HepG2 (cell line): ENCODE results near the gene GUCY1B1. TPM values are rescaled to one million over a fixed set of nuclear protein-coding genes. Genes with fewer than 3 reads are reported as not detected.

Experiments
- ATAC-seq: fragments of 200-7000 bp; cut with Tn5 transposase; 3 replicates; pipeline ENCODE4 v1.9.1; 2020; ENCODE audit warnings: mild to moderate bottlenecking, moderate library complexity
- BruUV-seq: library from RNA; stranded (reverse); fragments of 400-500 nt; replicated peaks from 2 replicates; lab custom pipeline; 2021; lab: Mats Ljungman, UMichigan
- CTCF ChIA-PET: fragments of 300-600 bp; formaldehyde crosslinking; extraction: SDS; loops from one replicate; lab custom pipeline; 2021; ENCODE audit warnings: low total read pairs, inconsistent platforms, low intra/inter-chr PET ratio; lab: Yijun Ruan, JAX
- POLR2A ChIA-PET: fragments of 350-600 bp; sonication (Branson Sonifier 250); formaldehyde crosslinking; loops from one replicate; lab custom pipeline; 2020; ENCODE audit warnings: antibody characterized with exemption, inconsistent platforms; lab: Yijun Ruan, JAX
- DNase-seq: peaks from one replicate; pipeline ENCODE4 v3.0.0-alpha.2; 2015; ENCODE audit warnings: low spot score
- FAIRE-seq: peaks from 3 replicates; lab custom pipeline; 2011; peaks lifted over from hg19 to GRCh38; lab: Jason Lieb, UNC
- H2AFZ ChIP-seq: one replicate; pipeline ENCODE4 v1.6.1; 2011; ENCODE audit warnings: low read length, inconsistent platforms
- H3K27ac ChIP-seq: fragments of 300-600 bp; 3 replicates; pipeline ENCODE4 v1.8.0; 2011; ENCODE audit warnings: mixed run types, mild to moderate bottlenecking, mixed read lengths, low read length, inconsistent platforms; ENCODE audit not compliant: insufficient read depth; ENCODE audit errors: extremely low read length
- H3K27me3 ChIP-seq, 2 experiments: fragments of 200-600 bp in 1 of 2; 2 replicates in 1 of 2; 3 replicates in 1 of 2; pipeline versions ENCODE4 v1.6.0 to v1.8.0; 2011; ENCODE audit warnings: low read length in 2 of 2, mild to moderate bottlenecking in 2 of 2, moderate library complexity in 2 of 2, inconsistent platforms in 1 of 2; ENCODE audit not compliant: insufficient read depth in 2 of 2, control insufficient read depth in 1 of 2
- H3K36me3 ChIP-seq, 2 experiments: fragments of 200-600 bp in 1 of 2; replicated peaks in 1 of 2; 2 replicates in 1 of 2; 3 replicates in 1 of 2; pipeline versions ENCODE4 v1.5.1 to v1.8.0; 2011; ENCODE audit warnings: low read length in 2 of 2, inconsistent platforms in 1 of 2; ENCODE audit not compliant: insufficient read depth in 2 of 2, control insufficient read depth in 1 of 2
- H3K4me1 ChIP-seq: 2 replicates; pipeline ENCODE4 v1.5.1; 2012; ENCODE audit warnings: low read length, inconsistent platforms; ENCODE audit not compliant: insufficient read depth
- H3K4me2 ChIP-seq: 2 replicates; pipeline ENCODE4 v1.6.0; 2011; ENCODE audit warnings: low read depth, low read length, inconsistent platforms
- H3K4me3 ChIP-seq, 3 experiments: fragments of 200-600 bp in 1 of 3; sonication (generic), shearing (Covaris generic) in 1 of 3; replicated peaks in 1 of 3; 2 replicates each; pipeline ENCODE4 v1.5.1; 2011 to 2016; ENCODE audit warnings: low read length in 3 of 3, inconsistent platforms in 2 of 3, low read depth in 2 of 3, mild to moderate bottlenecking in 2 of 3, control low read depth in 1 of 3, mixed read lengths in 1 of 3; ENCODE audit not compliant: insufficient read depth in 1 of 3
- H3K79me2 ChIP-seq: one replicate; pipeline ENCODE4 v1.6.1; 2011; ENCODE audit warnings: low read length, inconsistent platforms; ENCODE audit not compliant: insufficient read depth
- H3K9ac ChIP-seq: 2 replicates; pipeline ENCODE4 v1.6.0; 2011; ENCODE audit warnings: mild to moderate bottlenecking, low read depth, low read length, inconsistent platforms; ENCODE audit not compliant: insufficient read depth
- H3K9me3 ChIP-seq: 2 replicates; pipeline ENCODE4 v1.5.1; 2012; ENCODE audit warnings: mild to moderate bottlenecking, low read length
- H4K20me1 ChIP-seq: 2 replicates; pipeline ENCODE4 v1.6.0; 2011; ENCODE audit warnings: inconsistent platforms, mild to moderate bottlenecking, low read length, moderate library complexity; ENCODE audit not compliant: insufficient read depth
- HMG20B ChIP-seq: conservative IDR thresholded peaks from 2 replicates; pipeline ENCODE4 v1.6.1; 2016; ENCODE audit warnings: missing genetic modification reagents, missing compliant biosample characterization
- MYNN ChIP-seq: sonication (generic); formaldehyde crosslinking; IDR thresholded peaks from 2 replicates; pipeline ENCODE4 v1.4.0; 2020; ENCODE audit warnings: mild to moderate bottlenecking, low read depth, missing genetic modification reagents
- RFXANK ChIP-seq: IDR thresholded peaks from 2 replicates; pipeline ENCODE4 v1.6.1; 2016
- STAT5B ChIP-seq: sonication (generic); formaldehyde crosslinking; IDR thresholded peaks from 2 replicates; pipeline ENCODE4 v1.4.0; 2020; ENCODE audit warnings: missing genetic modification reagents
- ZBTB38 ChIP-seq: sonication (generic); formaldehyde crosslinking; IDR thresholded peaks from 2 replicates; pipeline ENCODE4 v1.5.1; 2020; ENCODE audit warnings: mild to moderate bottlenecking, missing genetic modification reagents
- ZFP36L1 ChIP-seq: sonication (generic); formaldehyde crosslinking; IDR thresholded peaks from 2 replicates; pipeline ENCODE4 v1.8.0; 2022; ENCODE audit warnings: mild to moderate bottlenecking, missing genetic modification reagents, moderate library complexity
- ZMYM3 ChIP-seq: sonication (generic); formaldehyde crosslinking; IDR thresholded peaks from 2 replicates; pipeline ENCODE4 v1.5.1; 2020; ENCODE audit warnings: mild to moderate bottlenecking, missing genetic modification reagents
- ZNF652 ChIP-seq: IDR thresholded peaks from 2 replicates; pipeline ENCODE4 v1.6.1; 2016; ENCODE audit warnings: low read depth, borderline replicate concordance
- WGBS: methylation state at CpG from one replicate; pipeline ENCODE4 v1.1.6; 2017; ENCODE audit warnings: low lambda C conversion rate; 5-methylcytosine and 5-hydroxymethylcytosine counted together
- in situ Hi-C: cut with HindIII; loops from 2 replicates; pipeline ENCODE4 v1.10.0; 2017; ENCODE audit warnings: low pct_unique_long_range_greater_than_20kb; ENCODE audit not compliant: extremely low pct_ligation_motif_present
- intact Hi-C: fragments of 100-400 bp; cut with micrococcal nuclease; formaldehyde crosslinking; loops from one replicate; pipeline ENCODE4 v1.10.0; 2022; ENCODE audit not compliant: unreplicated experiment
- polyA plus RNA-seq, 8 experiments: library from polyadenylated mRNA; depleted of rRNA in 3 of 8; stranded (reverse) in 7 of 8; unstranded in 1 of 8; fragments of >200 nt; fragmentation: Illumina TruSeq in 4 of 8; extraction: Trizol in 4 of 8; gene quantifications; 2 replicates each; pipeline versions ENCODE4 v1.2.1 to v1.2.3, GENCODE V29; 2011 to 2016; ENCODE audit warnings: low read depth in 4 of 8, missing spikeins in 1 of 8, mixed read lengths in 1 of 8; ENCODE audit not compliant: insufficient read depth in 1 of 8
- total RNA-seq, 5 experiments: library from RNA; depleted of rRNA; stranded (reverse); fragments of >200 nt; fragmentation: Illumina TruSeq; extraction: Trizol; gene quantifications; 2 replicates each; pipeline ENCODE4 v1.2.3, GENCODE V29; 2016; ENCODE audit warnings: low read depth in 1 of 5
- TF ChIP-seq, protein P1 (sequence below): sonication (generic); formaldehyde crosslinking; IDR thresholded peaks from 2 replicates; pipeline ENCODE4 v1.5.0; 2020; ENCODE audit warnings: mild to moderate bottlenecking, missing genetic modification reagents

The GUCY1B1 gene
- total and polyA plus RNA-seq, 2 of the 13 experiments (the other 11 are each of a cell fraction or from before 2014, with no cell fraction given), result not detected

DNA sequence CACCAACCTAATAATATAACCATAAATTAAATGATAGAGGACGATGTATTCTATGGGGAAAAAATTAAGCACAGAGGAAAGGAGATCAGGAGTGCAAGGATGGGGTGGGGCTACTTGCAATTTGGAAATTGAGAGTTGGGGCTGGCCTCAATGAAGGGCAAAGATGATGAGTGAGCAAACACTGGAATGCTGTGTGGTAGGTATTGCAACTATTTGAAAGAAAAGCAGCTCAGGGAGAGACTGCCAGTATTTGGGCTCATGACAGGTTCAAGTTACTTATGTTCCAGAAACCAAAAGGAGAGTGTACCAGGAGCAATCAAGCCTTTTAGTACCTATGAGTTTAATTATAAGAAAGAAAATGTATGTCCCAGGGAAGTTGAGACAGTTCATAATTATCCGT lies 59.8 kb downstream of the GUCY1B1 start:
- no peak for DNase-seq
- H2AFZ ChIP-seq, result no peak overlapping the region
- H3K36me3 ChIP-seq, result no peaks in the 10 kb centered on the region
- no peak overlapping the region for H3K4me3 ChIP-seq
- WGBS, result 50% methylated on average over 2 of the region's 2 CpGs
- no TSS peak for BruUV-seq
- POLR2A ChIA-PET, result no interaction called here
- FAIRE-seq, result no peak
- no peak overlapping the region for H3K4me2 ChIP-seq
- H3K9me3 ChIP-seq, result no peaks in the 10 kb centered on the region
- H3K79me2 ChIP-seq, result no peaks in the 10 kb centered on the region
- TF ChIP-seq RFXANK (CRISPR knock-in tag) (no peak), MYNN (no peak), STAT5B (CRISPR knock-in tag) (no peak), ZFP36L1 (CRISPR knock-in tag) (no peak), ZBTB38 (no peak), ZNF652 (CRISPR knock-in tag) (no peak), HMG20B (CRISPR knock-in tag) (no peak), ZMYM3 (no peak)
- TF ChIP-seq, protein P1, sequence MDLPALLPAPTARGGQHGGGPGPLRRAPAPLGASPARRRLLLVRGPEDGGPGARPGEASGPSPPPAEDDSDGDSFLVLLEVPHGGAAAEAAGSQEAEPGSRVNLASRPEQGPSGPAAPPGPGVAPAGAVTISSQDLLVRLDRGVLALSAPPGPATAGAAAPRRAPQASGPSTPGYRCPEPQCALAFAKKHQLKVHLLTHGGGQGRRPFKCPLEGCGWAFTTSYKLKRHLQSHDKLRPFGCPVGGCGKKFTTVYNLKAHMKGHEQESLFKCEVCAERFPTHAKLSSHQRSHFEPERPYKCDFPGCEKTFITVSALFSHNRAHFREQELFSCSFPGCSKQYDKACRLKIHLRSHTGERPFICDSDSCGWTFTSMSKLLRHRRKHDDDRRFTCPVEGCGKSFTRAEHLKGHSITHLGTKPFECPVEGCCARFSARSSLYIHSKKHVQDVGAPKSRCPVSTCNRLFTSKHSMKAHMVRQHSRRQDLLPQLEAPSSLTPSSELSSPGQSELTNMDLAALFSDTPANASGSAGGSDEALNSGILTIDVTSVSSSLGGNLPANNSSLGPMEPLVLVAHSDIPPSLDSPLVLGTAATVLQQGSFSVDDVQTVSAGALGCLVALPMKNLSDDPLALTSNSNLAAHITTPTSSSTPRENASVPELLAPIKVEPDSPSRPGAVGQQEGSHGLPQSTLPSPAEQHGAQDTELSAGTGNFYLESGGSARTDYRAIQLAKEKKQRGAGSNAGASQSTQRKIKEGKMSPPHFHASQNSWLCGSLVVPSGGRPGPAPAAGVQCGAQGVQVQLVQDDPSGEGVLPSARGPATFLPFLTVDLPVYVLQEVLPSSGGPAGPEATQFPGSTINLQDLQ (CRISPR knock-in tag), result no peak
- ATAC-seq, result no peak
- intact Hi-C loops, result no loop called here
- CTCF ChIA-PET, result no interaction called here
- no peaks in the 10 kb centered on the region for H4K20me1 ChIP-seq
- H3K27me3 ChIP-seq, result no peaks in the 10 kb centered on the region
- no peaks in the 10 kb centered on the region for H3K4me1 ChIP-seq
- no peak overlapping the region for H3K27ac ChIP-seq
- in situ Hi-C loops, result no loop called here
- H3K9ac ChIP-seq, result no peak overlapping the region
